Spinal cord (tissue), 10 donors: Measurements from ENCODE around the gene NPHP4. TPM values are rescaled to one million over a fixed set of nuclear protein-coding genes. Genes with fewer than 3 reads are reported as not detected.

ENCODE experiments used
- DNase-seq, 6 donors: peaks; one replicate each; pipeline versions ENCODE4 v3.0.0 to v3.0.0-alpha.2; 2013 to 2015; ENCODE audit warnings: low spot score in 6 of 6, low read depth in 4 of 6
- H3K27ac ChIP-seq: one replicate; pipeline ENCODE4 v1.5.1; 2013; ENCODE audit warnings: low read depth, low read length, control low read depth
- H3K27me3 ChIP-seq: one replicate; pipeline ENCODE4 v1.6.1; 2013; ENCODE audit warnings: low read length; ENCODE audit not compliant: control insufficient read depth, insufficient read depth
- H3K36me3 ChIP-seq: one replicate; pipeline ENCODE4 v1.6.1; 2013; ENCODE audit warnings: low read length; ENCODE audit not compliant: control insufficient read depth, insufficient read depth
- H3K4me1 ChIP-seq: one replicate; pipeline ENCODE4 v1.6.1; 2013; ENCODE audit warnings: low read length; ENCODE audit not compliant: control insufficient read depth, insufficient read depth
- H3K4me3 ChIP-seq: one replicate; pipeline ENCODE4 v1.5.1; 2013; ENCODE audit warnings: low read depth, low read length, control low read depth
- H3K9me3 ChIP-seq: one replicate; pipeline ENCODE4 v1.6.1; 2013; ENCODE audit warnings: low read length; ENCODE audit not compliant: control insufficient read depth, insufficient read depth
- WGBS: methylation state at CpG from one replicate; pipeline ENCODE4 v1.1.5; 2013; ENCODE audit warnings: missing lambda C conversion rate; ENCODE audit not compliant: insufficient coverage; 5-methylcytosine and 5-hydroxymethylcytosine counted together
- polyA plus RNA-seq, 2 donors: library from polyadenylated mRNA; unstranded; fragments of 120-200 nt; gene quantifications; one replicate each; pipeline ENCODE4 v1.2.1, GENCODE V29; 2013; ENCODE audit not compliant: insufficient read length in 2 of 2
- total RNA-seq, 2 donors: library from RNA; depleted of rRNA in 1 of 2; stranded (reverse); fragments of 120-200 nt in 1 of 2; fragments of >200 nt in 1 of 2; gene quantifications; one replicate each; pipeline versions ENCODE4 v1.2.3 to v1.2.4, GENCODE V29; 2013 to 2014
- donor health status: healthy.

Gene NPHP4
- total and polyA plus RNA-seq, 4 donors: 8.0 to 19.2 (median 13.3) TPM

DNA sequence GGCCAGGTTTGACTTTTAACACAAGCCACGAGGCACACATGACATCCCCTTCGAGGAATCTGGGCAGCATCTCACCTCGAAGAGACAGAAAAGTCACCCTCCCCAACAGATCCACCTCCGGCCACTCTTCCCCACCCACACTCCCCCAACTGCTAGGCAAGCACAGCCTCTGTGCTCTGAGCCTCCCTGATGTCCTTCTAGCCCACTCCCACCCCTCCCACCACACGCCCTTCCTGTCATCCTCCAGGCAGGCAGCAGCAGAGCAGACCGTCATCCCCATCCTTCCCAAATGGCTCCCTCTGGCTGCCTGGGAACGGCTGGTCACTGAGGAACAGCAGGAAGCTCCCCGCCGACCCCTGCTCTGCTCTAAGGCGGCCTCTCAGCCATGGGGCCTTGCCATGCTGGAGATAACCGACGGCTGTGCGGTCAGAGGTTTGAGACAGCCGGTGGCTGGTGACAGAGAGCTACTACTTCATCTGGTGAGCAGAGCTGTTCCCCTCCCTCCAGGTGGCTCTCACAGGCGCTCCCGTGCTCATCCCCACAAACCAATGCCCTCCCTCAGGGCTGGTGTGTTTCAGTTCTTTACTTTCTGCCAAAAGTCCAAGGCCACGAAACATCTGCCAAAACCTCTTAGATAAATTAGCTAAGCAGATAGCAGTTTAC, 25.6 kb downstream of the NPHP4 start:
- no peaks in the 10 kb centered on the region for H3K27me3 ChIP-seq
- no peak overlapping the region for H3K4me3 ChIP-seq
- 77% methylated on average over 17 of the region's 17 CpGs for WGBS
- peaks cover 23% of the 10 kb centered on the region for H3K4me1 ChIP-seq
- H3K9me3 ChIP-seq: no peaks in the 10 kb centered on the region
- no peak for DNase-seq
- H3K27ac ChIP-seq: no peak overlapping the region
- H3K36me3 ChIP-seq: peaks cover 61% of the 10 kb centered on the region

DNA sequence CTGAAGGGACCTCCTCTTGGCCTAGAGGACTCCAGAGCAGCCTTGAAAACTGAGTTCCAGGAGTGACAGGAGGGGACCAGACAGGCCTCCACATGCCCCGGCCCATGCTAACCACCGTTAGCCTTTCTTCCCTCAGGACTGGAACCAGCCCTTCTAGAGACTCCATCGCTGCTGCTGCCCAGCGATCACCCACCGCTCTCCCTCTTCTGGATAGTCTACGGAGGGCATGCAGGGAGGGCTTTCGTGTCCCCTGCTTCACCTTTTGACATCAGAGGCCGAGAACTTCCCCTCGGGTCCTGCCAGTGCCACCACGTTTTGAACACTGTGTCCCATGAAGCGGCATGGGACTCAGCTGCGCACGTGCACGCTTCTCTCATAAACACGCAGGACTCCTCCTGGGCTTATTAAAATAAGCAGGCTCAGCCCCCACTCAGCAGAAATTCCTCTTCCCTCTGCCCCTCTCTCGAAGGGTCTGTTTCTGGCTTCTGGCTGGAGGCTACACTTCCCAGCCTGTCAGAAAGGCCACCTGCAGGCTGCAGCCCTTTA, 26.6 kb downstream of the NPHP4 start:
- H3K4me1 ChIP-seq: peaks cover 23% of the 10 kb centered on the region
- DNase-seq: no peak
- H3K27me3 ChIP-seq: no peaks in the 10 kb centered on the region
- H3K27ac ChIP-seq: no peak overlapping the region
- 93% methylated on average over 16 of the region's 16 CpGs for WGBS
- no peak overlapping the region for H3K4me3 ChIP-seq
- H3K36me3 ChIP-seq: peaks cover 70% of the 10 kb centered on the region
- no peaks in the 10 kb centered on the region for H3K9me3 ChIP-seq

DNA sequence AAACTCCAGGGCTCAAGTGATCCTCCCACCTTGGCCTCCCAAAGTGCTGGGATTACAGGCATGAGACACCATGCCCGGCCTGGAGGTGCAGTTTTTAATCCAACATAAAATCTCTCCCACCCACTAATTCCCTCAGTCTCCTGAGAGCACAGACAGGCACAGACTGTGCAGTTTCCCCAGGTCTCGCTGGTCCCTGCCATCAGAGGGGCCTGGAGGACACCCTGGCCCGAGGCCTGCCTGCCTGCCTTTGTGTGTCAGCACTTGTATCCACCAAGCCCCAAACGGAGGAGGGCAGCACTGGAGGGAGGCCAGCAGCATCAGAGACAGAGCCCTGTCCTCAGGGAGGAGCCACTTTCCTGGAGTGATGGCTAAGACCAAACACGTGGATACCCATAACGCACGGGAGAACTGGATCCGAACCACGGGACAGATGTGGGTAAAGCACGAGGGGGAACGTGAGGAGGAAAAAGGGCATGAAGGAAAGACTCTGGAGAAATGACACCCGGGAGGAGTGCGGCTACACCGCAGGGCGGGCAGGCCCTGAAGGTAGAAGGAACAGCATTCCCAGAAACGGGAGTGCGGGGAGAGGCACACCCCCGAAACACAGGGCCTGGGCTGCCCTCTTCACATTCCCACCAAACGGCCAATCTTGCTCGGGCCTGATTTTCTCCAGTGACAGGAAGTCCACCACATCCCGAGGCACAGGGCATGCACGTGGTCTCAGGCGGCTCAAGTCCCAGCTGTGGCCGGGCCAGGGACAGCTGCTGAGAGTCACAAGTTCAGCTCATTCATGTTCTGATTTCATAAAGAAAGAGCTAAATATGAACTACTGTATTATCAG, 29.7 kb downstream of the NPHP4 start:
- Histone ChIP-seq H3K4me1 (peaks cover 12% of the 10 kb centered on the region), H3K36me3 (peaks cover 74% of the 10 kb centered on the region), H3K4me3 (no peak overlapping the region), H3K9me3 (no peaks in the 10 kb centered on the region), H3K27me3 (no peaks in the 10 kb centered on the region), H3K27ac (no peak overlapping the region)
- no peak for DNase-seq
- WGBS: 89% methylated on average over 24 of the region's 24 CpGs

DNA sequence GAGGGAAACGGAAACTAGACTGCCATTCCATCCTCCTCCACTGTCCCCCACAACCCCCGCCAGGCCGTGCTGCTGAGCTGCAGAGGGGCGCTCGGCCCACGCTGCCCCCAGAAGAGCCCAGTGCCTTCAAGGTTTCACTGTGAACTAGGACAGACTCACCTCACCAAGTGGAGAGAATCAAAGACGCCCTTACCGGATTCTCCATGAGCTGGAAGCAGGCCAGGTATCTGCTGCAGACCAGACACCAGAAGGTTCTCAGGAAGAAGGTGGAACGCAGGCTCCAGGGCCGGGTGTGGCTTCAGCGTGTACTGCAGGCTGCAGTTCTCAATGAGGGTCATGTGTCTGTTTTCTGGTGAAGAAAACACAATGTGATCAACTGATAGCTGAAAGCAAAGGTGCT, 30.6 kb downstream of the NPHP4 start:
- WGBS: 93% methylated on average over 10 of the region's 11 CpGs
- DNase-seq: no peak
- Histone ChIP-seq H3K4me1 (peaks cover 3% of the 10 kb centered on the region), H3K9me3 (no peaks in the 10 kb centered on the region), H3K27me3 (no peaks in the 10 kb centered on the region), H3K27ac (no peak overlapping the region), H3K4me3 (no peak overlapping the region), H3K36me3 (peaks cover 69% of the 10 kb centered on the region)

DNA sequence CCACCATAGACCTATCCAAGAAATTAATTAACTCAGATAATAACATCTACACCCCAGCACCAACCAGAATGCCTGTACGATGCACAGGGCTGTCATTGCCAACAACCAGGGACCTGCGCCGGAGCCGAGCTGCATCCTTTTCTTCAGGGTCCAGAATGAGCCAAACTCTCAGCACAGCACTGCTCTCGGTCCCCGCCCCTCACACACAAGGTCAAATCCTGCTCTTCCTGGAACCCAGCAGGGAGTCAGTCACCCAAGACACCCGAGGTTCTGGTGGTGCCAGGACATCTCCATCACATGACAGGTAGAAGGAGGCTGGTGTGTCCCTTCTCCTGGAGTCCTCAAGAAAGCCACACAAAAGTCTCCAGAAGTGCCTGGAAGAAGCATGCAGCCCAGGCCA, 31.9 kb downstream of the NPHP4 start:
- no peaks in the 10 kb centered on the region for H3K27me3 ChIP-seq
- H3K27ac ChIP-seq: no peak overlapping the region
- 92% methylated on average over 7 of the region's 7 CpGs for WGBS
- H3K4me1 ChIP-seq: no peaks in the 10 kb centered on the region
- no peak for DNase-seq
- H3K9me3 ChIP-seq: no peaks in the 10 kb centered on the region
- no peak overlapping the region for H3K4me3 ChIP-seq
- H3K36me3 ChIP-seq: peaks cover 64% of the 10 kb centered on the region

- Histone ChIP-seq H3K27ac (no peak overlapping the region), H3K9me3 (no peaks in the 10 kb centered on the region), H3K36me3 (peaks cover 59% of the 10 kb centered on the region), H3K27me3 (no peaks in the 10 kb centered on the region), H3K4me1 (no peaks in the 10 kb centered on the region), H3K4me3 (no peak overlapping the region)
- DNase-seq: no peak
- WGBS: 96% methylated on average over 9 of the region's 9 CpGs
Measured at GRCh38 chr1:5959667-5960230, 32.5 kb downstream of the NPHP4 start.

DNA sequence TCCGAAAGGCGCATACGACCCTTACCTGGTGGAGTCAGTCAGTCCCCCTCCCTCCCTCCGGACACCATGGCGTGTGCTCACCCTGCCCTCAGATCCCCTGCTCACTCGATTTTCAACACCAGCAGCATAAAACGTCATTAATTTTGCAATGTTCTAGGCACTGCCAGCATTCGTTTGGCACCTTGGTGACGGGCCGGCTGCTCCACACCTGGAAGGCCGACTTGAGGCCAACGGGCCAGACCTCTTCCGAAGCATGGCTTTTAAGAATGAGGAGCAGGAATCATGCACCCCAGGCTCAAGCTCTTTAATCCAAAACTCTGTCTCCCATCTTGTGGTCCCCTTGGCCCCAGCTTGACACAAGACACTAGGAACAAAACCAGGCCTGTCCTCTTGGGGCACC, 33.1 kb downstream of the NPHP4 start:
- Histone ChIP-seq H3K4me3 (no peak overlapping the region), H3K27ac (no peak overlapping the region), H3K27me3 (no peaks in the 10 kb centered on the region), H3K9me3 (no peaks in the 10 kb centered on the region), H3K36me3 (peaks cover 59% of the 10 kb centered on the region), H3K4me1 (no peaks in the 10 kb centered on the region)
- DNase-seq: no peak
- 87% methylated on average over 13 of the region's 13 CpGs for WGBS

GRCh38 chr1:5956022-5956830, 36.0 kb downstream of the NPHP4 start:
- Histone ChIP-seq H3K27me3 (no peaks in the 10 kb centered on the region), H3K36me3 (peaks cover 65% of the 10 kb centered on the region), H3K27ac (no peak overlapping the region), H3K9me3 (no peaks in the 10 kb centered on the region), H3K4me1 (no peaks in the 10 kb centered on the region), H3K4me3 (no peak overlapping the region)
- 90% methylated on average over 9 of the region's 10 CpGs for WGBS
- DNase-seq: no peak

GRCh38 chr1:5955479-5955977, 36.7 kb downstream of the NPHP4 start:
- 73% methylated on average over 6 of the region's 10 CpGs for WGBS
- peaks cover 66% of the 10 kb centered on the region for H3K36me3 ChIP-seq

More at GRCh38 chr1:5955479-5955977, 36.7 kb downstream of the NPHP4 start:
- no peak for DNase-seq
- Histone ChIP-seq H3K27me3 (no peaks in the 10 kb centered on the region), H3K4me1 (no peaks in the 10 kb centered on the region), H3K9me3 (no peaks in the 10 kb centered on the region), H3K4me3 (no peak overlapping the region), H3K27ac (no peak overlapping the region)
